ENCODE measurements around the gene HMGXB4. TPM values are rescaled to one million over a fixed set of nuclear protein-coding genes. Genes with fewer than 3 reads are reported as not detected.

Gene HMGXB4
- total RNA-seq, 4 donors from 2014 or later = 15.0 to 39.3 (median 20.3) TPM

- Histone ChIP-seq H3K27me3 (no peaks in the 10 kb centered on the region), H3K9me3 (no peaks in the 10 kb centered on the region), H3K36me3 (peaks cover 98% of the 10 kb centered on the region), H3K27ac (no peak overlapping the region), H3K4me1 (peaks cover 8% of the 10 kb centered on the region), H3K4me3 (no peak overlapping the region)
- TF ChIP-seq CTCF (IDR thresholded peaks at IDR 0.05) (no peak), EP300 (IDR thresholded peaks at IDR 0.05) (no peak), POLR2AphosphoS5 (IDR thresholded peaks at IDR 0.05) (no peak), POLR2A (IDR thresholded peaks at IDR 0.05) (no peak)
- no peak for DNase-seq (ENCODE audit: low spot score in 2 of 2)
- 82% methylated on average over 19 of the region's 19 CpGs for WGBS
Observed at GRCh38 chr22:35341090-35341874, 84.0 kb downstream of the HMGXB4 start.

GRCh38 chr22:35342390-35342789 is 85.1 kb downstream of the HMGXB4 start:
- Histone ChIP-seq H3K36me3 (peaks cover 98% of the 10 kb centered on the region), H3K4me1 (peaks cover 8% of the 10 kb centered on the region), H3K9me3 (no peaks in the 10 kb centered on the region), H3K4me3 (no peak overlapping the region), H3K27ac (no peak overlapping the region), H3K27me3 (no peaks in the 10 kb centered on the region)
- no peak for TF ChIP-seq POLR2AphosphoS5 (IDR thresholded peaks at IDR 0.05)
- no peak for TF ChIP-seq POLR2A (IDR thresholded peaks at IDR 0.05)
- TF ChIP-seq CTCF (IDR thresholded peaks at IDR 0.05) = no peak
- no peak for TF ChIP-seq EP300 (IDR thresholded peaks at IDR 0.05)
- DNase-seq (ENCODE audit: low spot score in 2 of 2) = no peak
- WGBS = 92% methylated on average over 4 of the region's 4 CpGs

GRCh38 chr22:35343664-35344550 is 86.6 kb downstream of the HMGXB4 start:
- 96% methylated on average over 26 of the region's 26 CpGs for WGBS
- peaks cover 9% of the 10 kb centered on the region for H3K4me1 ChIP-seq
- no peak for DNase-seq (ENCODE audit: low spot score in 2 of 2)
- no peak overlapping the region for H3K4me3 ChIP-seq
- no peaks in the 10 kb centered on the region for H3K9me3 ChIP-seq
- TF ChIP-seq CTCF (IDR thresholded peaks at IDR 0.05) = no peak
- no peak for TF ChIP-seq POLR2AphosphoS5 (IDR thresholded peaks at IDR 0.05)
- TF ChIP-seq EP300 (IDR thresholded peaks at IDR 0.05) = no peak
- TF ChIP-seq POLR2A (IDR thresholded peaks at IDR 0.05) = no peak
- H3K27me3 ChIP-seq = no peaks in the 10 kb centered on the region
- H3K27ac ChIP-seq = no peak overlapping the region
- H3K36me3 ChIP-seq = peaks cover 93% of the 10 kb centered on the region

GRCh38 chr22:35344956-35345690 is 87.8 kb downstream of the HMGXB4 start:
- Histone ChIP-seq H3K4me3 (no peak overlapping the region), H3K36me3 (peaks cover 83% of the 10 kb centered on the region), H3K9me3 (no peaks in the 10 kb centered on the region), H3K4me1 (peaks cover 21% of the 10 kb centered on the region), H3K27ac (no peak overlapping the region), H3K27me3 (no peaks in the 10 kb centered on the region)
- 96% methylated on average over 12 of the region's 14 CpGs for WGBS
- no peak for DNase-seq (ENCODE audit: low spot score in 2 of 2)
- TF ChIP-seq POLR2AphosphoS5 (IDR thresholded peaks at IDR 0.05) (no peak), EP300 (IDR thresholded peaks at IDR 0.05) (no peak), CTCF (IDR thresholded peaks at IDR 0.05) (no peak), POLR2A (IDR thresholded peaks at IDR 0.05) (no peak)

Other genes with a start within 250 kb of the HMGXB4 start
- not detected for gene ISX, start 191.3 kb upstream of the HMGXB4 start, total RNA-seq
- 100 to 1,000 TPM; 105 to 279 (median 130) TPM for gene TOM1, start 42.4 kb downstream of the HMGXB4 start, total RNA-seq
- gene HMOX1, start 123.6 kb downstream of the HMGXB4 start, total RNA-seq = 10 to 100 TPM; 13.6 to 95.7 (median 61.8) TPM
- gene MCM5, start 142.6 kb downstream of the HMGXB4 start, total RNA-seq = 10 to 100 TPM; 19.7 to 41.3 (median 32.6) TPM

All from suprapubic skin (tissue), 4 donors.